H9 (cell line): ENCODE data around the gene CYP2W1. TPM values are rescaled to one million over a fixed set of nuclear protein-coding genes. Genes with fewer than 3 reads are reported as not detected.

Experiments used
- DNase-seq: peaks from one replicate; pipeline ENCODE4 v3.0.0-alpha.2; 2017
- H2AFZ ChIP-seq: one replicate; pipeline ENCODE4 v1.6.1; 2013; ENCODE audit warnings: mild to moderate bottlenecking, low read length, control low read depth, moderate library complexity
- H2AK5ac ChIP-seq: 2 replicates; pipeline ENCODE4 v1.6.1; 2013; ENCODE audit warnings: low read length, control low read depth, mixed read lengths; ENCODE audit not compliant: insufficient read length
- H2BK120ac ChIP-seq: one replicate; pipeline ENCODE4 v1.6.1; 2013; ENCODE audit warnings: low read depth, mild to moderate bottlenecking, low read length, control low read depth, inconsistent platforms; ENCODE audit not compliant: poor library complexity, severe bottlenecking
- H2BK12ac ChIP-seq: 2 replicates; pipeline ENCODE4 v1.6.1; 2013; ENCODE audit warnings: low read length, control low read depth, mixed read lengths, low read depth; ENCODE audit not compliant: insufficient read length
- H2BK15ac ChIP-seq: 2 replicates; pipeline ENCODE4 v1.6.1; 2013; ENCODE audit warnings: low read depth, low read length, control low read depth
- H2BK20ac ChIP-seq: one replicate; pipeline ENCODE4 v1.6.1; 2013; ENCODE audit warnings: low read depth, mild to moderate bottlenecking, low read length, control low read depth, inconsistent platforms; ENCODE audit not compliant: poor library complexity, severe bottlenecking
- H2BK5ac ChIP-seq: 2 replicates; pipeline ENCODE4 v1.6.1; 2013; ENCODE audit warnings: low read length, control low read depth, mixed read lengths; ENCODE audit not compliant: insufficient read length
- H3K14ac ChIP-seq: 2 replicates; pipeline ENCODE4 v1.6.1; 2013; ENCODE audit warnings: low read length, control low read depth; ENCODE audit not compliant: insufficient read depth
- H3K18ac ChIP-seq: 2 replicates; pipeline ENCODE4 v1.6.1; 2013; ENCODE audit warnings: low read depth, mild to moderate bottlenecking, mixed read lengths, low read length, control low read depth; ENCODE audit not compliant: insufficient read length
- H3K23ac ChIP-seq: 2 replicates; pipeline ENCODE4 v1.6.1; 2013; ENCODE audit warnings: low read length, control low read depth, mixed read lengths, low read depth; ENCODE audit not compliant: insufficient read length
- H3K23me2 ChIP-seq: 2 replicates; pipeline ENCODE4 v1.6.1; 2013; ENCODE audit warnings: low read depth, mild to moderate bottlenecking, mixed read lengths, low read length, control low read depth; ENCODE audit not compliant: insufficient read length, poor library complexity, severe bottlenecking
- H3K27ac ChIP-seq: 2 replicates; pipeline ENCODE4 v1.5.1; 2013; ENCODE audit warnings: low read length, control low read depth, mixed read lengths, low read depth; ENCODE audit not compliant: insufficient read length
- H3K27me3 ChIP-seq: 2 replicates; pipeline ENCODE4 v1.6.1; 2013; ENCODE audit warnings: low read length, control low read depth, inconsistent platforms; ENCODE audit not compliant: insufficient read depth
- H3K4ac ChIP-seq: 2 replicates; pipeline ENCODE4 v1.6.1; 2013; ENCODE audit warnings: low read depth, mild to moderate bottlenecking, control low read depth, inconsistent platforms, low read length, moderate library complexity
- H3K4me1 ChIP-seq: 2 replicates; pipeline ENCODE4 v1.6.1; 2013; ENCODE audit warnings: low read length, control low read depth, inconsistent platforms; ENCODE audit not compliant: insufficient read depth
- H3K4me2 ChIP-seq: 2 replicates; pipeline ENCODE4 v1.6.1; 2013; ENCODE audit warnings: low read length, control low read depth, mixed read lengths; ENCODE audit not compliant: insufficient read length, insufficient read depth
- H3K56ac ChIP-seq: 2 replicates; pipeline ENCODE4 v1.6.1; 2013; ENCODE audit warnings: low read depth, mild to moderate bottlenecking, mixed read lengths, low read length, control low read depth; ENCODE audit not compliant: insufficient read length
- H3K79me1 ChIP-seq: 2 replicates; pipeline ENCODE4 v1.6.1; 2013; ENCODE audit warnings: low read depth, mild to moderate bottlenecking, moderate library complexity, low read length, control low read depth, inconsistent platforms; ENCODE audit not compliant: insufficient read depth, poor library complexity, severe bottlenecking
- H3K79me2 ChIP-seq: 2 replicates; pipeline ENCODE4 v1.6.1; 2013; ENCODE audit warnings: low read length, control low read depth, inconsistent platforms; ENCODE audit not compliant: insufficient read depth
- H3K9ac ChIP-seq: 2 replicates; pipeline ENCODE4 v1.6.1; 2013; ENCODE audit warnings: low read length, control low read depth, mixed read lengths; ENCODE audit not compliant: insufficient read length; ENCODE audit errors: extremely low read depth
- H3K9me3 ChIP-seq: one replicate; pipeline ENCODE4 v1.6.1; 2013; ENCODE audit warnings: low read depth, low read length, inconsistent platforms; ENCODE audit not compliant: control insufficient read depth
- H3T11ph ChIP-seq: one replicate; pipeline ENCODE4 v1.6.1; 2013; ENCODE audit warnings: mild to moderate bottlenecking, low read length, control low read depth, inconsistent platforms
- H4K20me1 ChIP-seq: one replicate; pipeline ENCODE4 v1.6.1; 2013; ENCODE audit not compliant: control insufficient read depth, insufficient read length, insufficient read depth
- H4K5ac ChIP-seq: 2 replicates; pipeline ENCODE4 v1.6.1; 2013; ENCODE audit warnings: low read depth, mild to moderate bottlenecking, mixed read lengths, low read length, control low read depth; ENCODE audit not compliant: insufficient read length
- H4K8ac ChIP-seq: replicated peaks from 2 replicates; pipeline ENCODE4 v1.6.1; 2013; ENCODE audit warnings: low read length, control low read depth, mixed read lengths, low read depth; ENCODE audit not compliant: insufficient read length
- H4K91ac ChIP-seq: 2 replicates; pipeline ENCODE4 v1.6.1; 2013; ENCODE audit warnings: low read depth, mild to moderate bottlenecking, moderate library complexity, mixed read lengths, low read length, control low read depth; ENCODE audit not compliant: insufficient read length
- H3K27ac Mint-ChIP-seq, 3 experiments: 2 replicates in 2 of 3; 3 replicates in 1 of 3; pipeline ENCODE4 v1.8.0; 2020 to 2021; ENCODE audit warnings: mixed read lengths in 3 of 3, mild to moderate bottlenecking in 1 of 3, moderate library complexity in 1 of 3
- H3K27me3 Mint-ChIP-seq: 2 replicates; pipeline ENCODE4 v1.8.0; 2021; ENCODE audit warnings: low read depth, mild to moderate bottlenecking, moderate library complexity, mixed read lengths
- H3K36me3 Mint-ChIP-seq, 3 experiments: 2 replicates in 2 of 3; 3 replicates in 1 of 3; pipeline ENCODE4 v1.8.0; 2020 to 2021; ENCODE audit warnings: low read depth in 3 of 3, mixed read lengths in 3 of 3; ENCODE audit not compliant: insufficient read depth in 1 of 3
- H3K4me1 Mint-ChIP-seq, 2 experiments: 2 replicates each; pipeline ENCODE4 v1.8.0; 2020; ENCODE audit warnings: mixed read lengths in 2 of 2
- H3K4me3 Mint-ChIP-seq, 2 experiments: 2 replicates in 1 of 2; 3 replicates in 1 of 2; pipeline ENCODE4 v1.8.0; 2020 to 2021; ENCODE audit warnings: mild to moderate bottlenecking in 2 of 2, mixed read lengths in 2 of 2, moderate library complexity in 1 of 2
- H3K9me3 Mint-ChIP-seq, 2 experiments: 2 replicates in 1 of 2; 3 replicates in 1 of 2; pipeline ENCODE4 v1.8.0; 2020; ENCODE audit warnings: mild to moderate bottlenecking in 2 of 2, mixed read lengths in 2 of 2, moderate library complexity in 1 of 2
- CTCF ChIP-seq: fragments of 200-600 bp; sonication (generic); conservative IDR thresholded peaks from 3 replicates; pipeline ENCODE4 v1.8.0; 2021; ENCODE audit warnings: antibody characterized with exemption, mild to moderate bottlenecking
- WGBS: extraction: QIAGEN DNeasy Blood & Tissue Kit; methylation state at CpG from one replicate; pipeline ENCODE4 v1.1.7; 2013; ENCODE audit warnings: missing lambda C conversion rate, low lambda C conversion rate, mixed read lengths; ENCODE audit not compliant: insufficient read length; ENCODE audit errors: extremely low coverage; 5-methylcytosine and 5-hydroxymethylcytosine counted together
- total RNA-seq: library from RNA; stranded (reverse); gene quantifications from 2 replicates; pipeline ENCODE4 v1.2.1, GENCODE V29; 2021

The CYP2W1 gene
- total RNA-seq, 1 experiment from 2014 or later = not detected

- H3K27me3 Mint-ChIP-seq = peaks cover 18% of the 10 kb centered on the region
- H3K4me3 Mint-ChIP-seq = no peak overlapping the region
- Histone ChIP-seq H3K79me2 (no peaks in the 10 kb centered on the region), H2BK20ac (no peak overlapping the region), H2BK15ac (no peak overlapping the region), H3K79me1 (no peaks in the 10 kb centered on the region), H4K20me1 (no peaks in the 10 kb centered on the region), H2AFZ (no peak overlapping the region), H2BK5ac (no peak overlapping the region), H3K23me2 (no peaks in the 10 kb centered on the region), H3K18ac (peak overlapping the region; percentile 23), H3K9ac (no peak overlapping the region), H2AK5ac (no peak overlapping the region), H3K9me3 (no peaks in the 10 kb centered on the region), H4K8ac (no peak overlapping the region), H3K23ac (no peak overlapping the region), H3K4me1 (no peaks in the 10 kb centered on the region; the same call in 1 of the 2 replicates), H2BK120ac (no peak overlapping the region), H3K56ac (no peak overlapping the region), H3K4me2 (no peak overlapping the region), H2BK12ac (no peak overlapping the region), H4K5ac (no peak overlapping the region), H3T11ph (no peak overlapping the region), H3K27me3 (no peaks in the 10 kb centered on the region), H3K27ac (no peak overlapping the region), H3K4ac (no peak overlapping the region; the same call in 1 of the 2 replicates), H3K14ac (peak overlapping the region; percentile 18; the same call in 1 of the 2 replicates), H4K91ac (peak overlapping the region; percentile 46)
- no peaks in the 10 kb centered on the region; a peak in 2 of 7 replicates for H3K36me3 Mint-ChIP-seq
- H3K4me1 Mint-ChIP-seq = peaks cover 7 to 13% of the 10 kb centered on the region in 2 experiments; a peak in 2 of 4 replicates
- peaks cover under 1 to 3% of the 10 kb centered on the region in 2 experiments; a peak in 3 of 5 replicates for H3K9me3 Mint-ChIP-seq
- no CpG with 5 or more reads among the region's 13 CpGs for WGBS
- TF ChIP-seq CTCF = no peak
- no peak for DNase-seq
- peak overlapping the region in 1 of 3 experiments; percentile 28; a peak in 1 of 7 replicates for H3K27ac Mint-ChIP-seq
These were observed 37.8 kb upstream of the CYP2W1 start for GRCh38 chr7:945147-945555.
